GM21717 (cell line): ENCODE data around the gene HMOX2.

Source experiments
- ATAC-seq: cut with Tn5 transposase; IDR thresholded peaks from one replicate; pipeline ENCODE4 v1.9.1; 2021; ENCODE audit warnings: mild to moderate bottlenecking, moderate library complexity; ENCODE audit not compliant: unreplicated experiment

HMOX2 gene

GRCh38 chr16:4550591-4550990 lies 74.4 kb downstream of the HMOX2 start:
- no peak for ATAC-seq

- ATAC-seq = no peak
These were observed 76.3 kb downstream of the HMOX2 start for GRCh38 chr16:4552541-4552940.

- ATAC-seq = no peak
These were observed 79.9 kb downstream of the HMOX2 start, which contains the start of gene C16orf96 for GRCh38 chr16:4556112-4556511. Gene C16orf96, plus strand, starts transcription at chr16:4556340. Its CDS starts 150 bp downstream, at chr16:4556490.

- no peak for ATAC-seq
These were observed 80.4 kb downstream of the HMOX2 start for GRCh38 chr16:4556580-4556979.

- ATAC-seq = no peak
These were observed 81.8 kb downstream of the HMOX2 start for GRCh38 chr16:4557973-4558372.
